CD14-positive monocyte (primary cell): Measurements from ENCODE around the gene DENND6B. TPM values are rescaled to one million over a fixed set of nuclear protein-coding genes. Genes with fewer than 3 reads are reported as not detected.

Source experiments
- DNase-seq, 3 donors: peaks; one replicate each; pipeline ENCODE4 v3.0.0-alpha.2; 2011 to 2022
- H2AFZ ChIP-seq: 2 replicates; pipeline ENCODE4 v1.6.0; 2012; ENCODE audit warnings: mild to moderate bottlenecking, low read depth, low read length, inconsistent platforms; ENCODE audit not compliant: insufficient read depth, poor library complexity, severe bottlenecking
- H3K27ac ChIP-seq, 2 donors: 1 replicate in 1 of 2; 2 replicates in 1 of 2; pipeline ENCODE4 v1.5.1; 2012 to 2013; ENCODE audit warnings: low read length in 2 of 2, control low read depth in 1 of 2, inconsistent platforms in 1 of 2, low read depth in 1 of 2, mild to moderate bottlenecking in 1 of 2
- H3K27me3 ChIP-seq, 2 donors: one replicate each; pipeline versions ENCODE4 v1.6.0 to v1.6.1; 2011 to 2013; ENCODE audit warnings: low read length in 2 of 2; ENCODE audit not compliant: control insufficient read depth in 2 of 2, insufficient read depth in 2 of 2
- H3K36me3 ChIP-seq, 2 donors: replicated peaks in 1 of 2; 1 replicate in 1 of 2; 2 replicates in 1 of 2; pipeline versions ENCODE4 v1.5.1 to v1.6.1; 2012 to 2013; ENCODE audit warnings: low read length in 2 of 2, control low read depth in 1 of 2, inconsistent platforms in 1 of 2, mild to moderate bottlenecking in 1 of 2; ENCODE audit not compliant: insufficient read depth in 2 of 2, control insufficient read depth in 1 of 2
- H3K4me1 ChIP-seq, 2 donors: 1 replicate in 1 of 2; 2 replicates in 1 of 2; pipeline versions ENCODE4 v1.5.1 to v1.6.1; 2012 to 2013; ENCODE audit warnings: low read length in 2 of 2, control low read depth in 1 of 2, inconsistent platforms in 1 of 2, mild to moderate bottlenecking in 1 of 2, moderate library complexity in 1 of 2; ENCODE audit not compliant: insufficient read depth in 2 of 2, control insufficient read depth in 1 of 2
- H3K4me2 ChIP-seq: replicated peaks from 2 replicates; pipeline ENCODE3; 2012; ENCODE audit warnings: low read length, moderate library complexity, mild to moderate bottlenecking; ENCODE audit not compliant: poor library complexity, severe bottlenecking; ENCODE audit errors: extremely low read depth
- H3K4me3 ChIP-seq, 3 experiments: fragments of 200-600 bp in 1 of 3; sonication (generic) in 1 of 3; replicated peaks in 1 of 3; 1 replicate in 2 of 3; 2 replicates in 1 of 3; pipeline ENCODE4 v1.5.1; 2011 to 2013; ENCODE audit warnings: low read length in 3 of 3, mild to moderate bottlenecking in 3 of 3, control low read depth in 2 of 3, low read depth in 2 of 3, inconsistent platforms in 1 of 3, moderate library complexity in 1 of 3
- H3K79me2 ChIP-seq: 2 replicates; pipeline ENCODE4 v1.6.0; 2012; ENCODE audit warnings: mild to moderate bottlenecking, control low read depth, inconsistent platforms, low read length, moderate library complexity; ENCODE audit not compliant: insufficient read depth
- H3K9ac ChIP-seq: 2 replicates; pipeline ENCODE4 v1.6.0; 2017; ENCODE audit warnings: low read length, mild to moderate bottlenecking; ENCODE audit not compliant: insufficient read depth, poor library complexity, severe bottlenecking
- H3K9me3 ChIP-seq, 2 donors: replicated peaks in 1 of 2; 1 replicate in 1 of 2; 2 replicates in 1 of 2; pipeline versions ENCODE4 v1.5.1 to v1.6.1; 2012 to 2013; ENCODE audit warnings: low read length in 2 of 2, control low read depth in 1 of 2; ENCODE audit not compliant: control insufficient read depth in 1 of 2, insufficient read depth in 1 of 2
- H4K20me1 ChIP-seq: 2 replicates; pipeline ENCODE4 v1.6.0; 2012; ENCODE audit warnings: mild to moderate bottlenecking, low read length, control low read depth, moderate library complexity; ENCODE audit not compliant: insufficient read depth
- H3K27ac Mint-ChIP-seq, 7 donors: one replicate each; pipeline ENCODE4 v1.8.0; 2020; ENCODE audit warnings: mild to moderate bottlenecking in 7 of 7, mixed read lengths in 7 of 7, moderate library complexity in 6 of 7, inconsistent platforms in 2 of 7
- H3K27me3 Mint-ChIP-seq, 3 donors: one replicate each; pipeline ENCODE4 v1.8.0; 2021 to 2022; ENCODE audit warnings: low read depth in 3 of 3, mild to moderate bottlenecking in 3 of 3, mixed read lengths in 3 of 3, moderate library complexity in 3 of 3, inconsistent platforms in 1 of 3
- H3K36me3 Mint-ChIP-seq, 2 donors: one replicate each; pipeline ENCODE4 v1.8.0; 2020; ENCODE audit warnings: mixed read lengths in 2 of 2, inconsistent platforms in 1 of 2, mild to moderate bottlenecking in 1 of 2
- H3K4me1 Mint-ChIP-seq: one replicate; pipeline ENCODE4 v1.8.0; 2020; ENCODE audit warnings: mild to moderate bottlenecking, mixed read lengths
- H3K4me3 Mint-ChIP-seq, 2 donors: one replicate each; pipeline ENCODE4 v1.8.0; 2020; ENCODE audit warnings: mild to moderate bottlenecking in 2 of 2, mixed read lengths in 2 of 2, moderate library complexity in 1 of 2
- H3K9me3 Mint-ChIP-seq, 7 donors: one replicate each; pipeline ENCODE4 v1.8.0; 2020 to 2022; ENCODE audit warnings: mixed read lengths in 7 of 7, mild to moderate bottlenecking in 6 of 7, moderate library complexity in 6 of 7, inconsistent platforms in 2 of 7
- WGBS: methylation state at CpG from one replicate; pipeline ENCODE4 v1.1.5; 2013; ENCODE audit warnings: missing lambda C conversion rate; ENCODE audit not compliant: insufficient coverage; 5-methylcytosine and 5-hydroxymethylcytosine counted together
- intact Hi-C, 2 donors: fragments of 100-400 bp; cut with micrococcal nuclease; formaldehyde crosslinking; loops; one replicate each; pipeline versions ENCODE4 v1.15.0 to v1.15.1; 2023
- polyA plus RNA-seq, 3 donors: library from polyadenylated mRNA; depleted of rRNA in 1 of 3; unstranded in 2 of 3; stranded (reverse) in 1 of 3; fragments of 300-500 nt in 2 of 3; fragments of >200 nt in 1 of 3; fragmentation: Illumina TruSeq in 2 of 3; gene quantifications; 1 replicate in 2 of 3; 2 replicates in 1 of 3; pipeline ENCODE4 v1.2.3, GENCODE V29; 2012 to 2021
- TF ChIP-seq, protein P1 (sequence below): fragments of 200-600 bp; IDR thresholded peaks from one replicate; pipeline ENCODE4 v1.8.0; 2022; ENCODE audit warnings: antibody characterized with exemption, mild to moderate bottlenecking

Gene DENND6B
- polyA plus RNA-seq, 3 donors = 1.7 to 10.6 (median 2.1) TPM

DNA sequence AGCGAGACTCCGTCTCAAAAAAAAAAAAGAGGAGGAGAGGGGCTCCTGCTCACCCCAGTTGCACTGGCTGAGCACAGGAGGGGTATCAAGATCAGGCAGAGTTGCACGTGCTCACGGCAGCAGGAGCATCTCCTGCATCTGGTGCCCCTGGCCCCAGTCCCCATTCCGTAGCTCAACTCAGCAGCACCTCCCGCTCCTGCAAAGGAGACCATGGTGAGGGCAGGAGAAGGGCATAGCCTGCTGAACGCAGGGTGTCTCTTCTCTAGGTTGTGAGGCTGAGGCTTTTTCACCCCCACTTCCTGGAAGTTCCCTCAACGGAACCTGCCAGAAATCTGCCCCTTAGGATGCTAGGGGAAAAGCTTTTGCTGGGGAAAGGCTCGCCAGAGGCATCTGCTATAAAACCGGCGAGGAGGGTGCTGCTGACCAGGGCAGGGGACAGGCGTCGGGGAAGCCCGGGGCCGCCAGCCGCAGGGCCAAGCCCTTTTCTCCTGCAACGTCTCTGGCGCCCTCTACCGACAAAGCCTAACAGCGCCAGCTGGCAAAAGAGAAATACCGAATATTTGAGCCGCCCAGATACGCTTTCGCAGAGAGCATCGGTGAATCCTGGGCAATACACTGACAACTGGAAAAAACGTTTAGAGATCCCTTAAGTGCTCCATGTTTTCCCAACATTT, 15.3 kb upstream of the DENND6B start:
- peaks cover 12% of the 10 kb centered on the region for H4K20me1 ChIP-seq
- H3K4me1 ChIP-seq = peaks cover 12 to 25% of the 10 kb centered on the region in 2 donors
- H3K27ac Mint-ChIP-seq = peak overlapping the region; percentile 60 to 86 (median 65)
- TF ChIP-seq, protein P1, sequence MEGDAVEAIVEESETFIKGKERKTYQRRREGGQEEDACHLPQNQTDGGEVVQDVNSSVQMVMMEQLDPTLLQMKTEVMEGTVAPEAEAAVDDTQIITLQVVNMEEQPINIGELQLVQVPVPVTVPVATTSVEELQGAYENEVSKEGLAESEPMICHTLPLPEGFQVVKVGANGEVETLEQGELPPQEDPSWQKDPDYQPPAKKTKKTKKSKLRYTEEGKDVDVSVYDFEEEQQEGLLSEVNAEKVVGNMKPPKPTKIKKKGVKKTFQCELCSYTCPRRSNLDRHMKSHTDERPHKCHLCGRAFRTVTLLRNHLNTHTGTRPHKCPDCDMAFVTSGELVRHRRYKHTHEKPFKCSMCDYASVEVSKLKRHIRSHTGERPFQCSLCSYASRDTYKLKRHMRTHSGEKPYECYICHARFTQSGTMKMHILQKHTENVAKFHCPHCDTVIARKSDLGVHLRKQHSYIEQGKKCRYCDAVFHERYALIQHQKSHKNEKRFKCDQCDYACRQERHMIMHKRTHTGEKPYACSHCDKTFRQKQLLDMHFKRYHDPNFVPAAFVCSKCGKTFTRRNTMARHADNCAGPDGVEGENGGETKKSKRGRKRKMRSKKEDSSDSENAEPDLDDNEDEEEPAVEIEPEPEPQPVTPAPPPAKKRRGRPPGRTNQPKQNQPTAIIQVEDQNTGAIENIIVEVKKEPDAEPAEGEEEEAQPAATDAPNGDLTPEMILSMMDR = peak; percentile 89
- H3K4me3 ChIP-seq = peak overlapping the region; percentile 52 to 87 (median 53)
- 8% methylated on average over 21 of the region's 26 CpGs for WGBS
- peak overlapping the region; percentile 99 for H3K4me2 ChIP-seq
- H3K4me3 Mint-ChIP-seq = peak overlapping the region; percentile 77 to 80
- intact Hi-C loops = loop anchor here (1.0 to 5.0 kb wide), 3 partner anchors 65 to 97 kb away; partner anchors contain the start of gene TUBGCP6 (in 1 of the 2)
- no peaks in the 10 kb centered on the region for H3K9me3 Mint-ChIP-seq
- peaks cover 0 to 5% of the 10 kb centered on the region in 2 donors for H3K36me3 Mint-ChIP-seq
- H3K4me1 Mint-ChIP-seq = peaks cover 9% of the 10 kb centered on the region
- peak overlapping the region; percentile 93 for H3K9ac ChIP-seq
- no peaks in the 10 kb centered on the region for H3K36me3 ChIP-seq
- H3K79me2 ChIP-seq = peaks cover 22% of the 10 kb centered on the region
- H3K27me3 ChIP-seq = no peaks in the 10 kb centered on the region
- peak overlapping the region in 1 of 2 donors; percentile 65 for H3K27ac ChIP-seq
- no peaks in the 10 kb centered on the region for H3K9me3 ChIP-seq
- H2AFZ ChIP-seq = peak overlapping the region; percentile 64
- peak; percentile 82 to 87 (median 86) for DNase-seq
- H3K27me3 Mint-ChIP-seq = peaks cover 2 to 4% (median 4%) of the 10 kb centered on the region in 3 donors

DNA sequence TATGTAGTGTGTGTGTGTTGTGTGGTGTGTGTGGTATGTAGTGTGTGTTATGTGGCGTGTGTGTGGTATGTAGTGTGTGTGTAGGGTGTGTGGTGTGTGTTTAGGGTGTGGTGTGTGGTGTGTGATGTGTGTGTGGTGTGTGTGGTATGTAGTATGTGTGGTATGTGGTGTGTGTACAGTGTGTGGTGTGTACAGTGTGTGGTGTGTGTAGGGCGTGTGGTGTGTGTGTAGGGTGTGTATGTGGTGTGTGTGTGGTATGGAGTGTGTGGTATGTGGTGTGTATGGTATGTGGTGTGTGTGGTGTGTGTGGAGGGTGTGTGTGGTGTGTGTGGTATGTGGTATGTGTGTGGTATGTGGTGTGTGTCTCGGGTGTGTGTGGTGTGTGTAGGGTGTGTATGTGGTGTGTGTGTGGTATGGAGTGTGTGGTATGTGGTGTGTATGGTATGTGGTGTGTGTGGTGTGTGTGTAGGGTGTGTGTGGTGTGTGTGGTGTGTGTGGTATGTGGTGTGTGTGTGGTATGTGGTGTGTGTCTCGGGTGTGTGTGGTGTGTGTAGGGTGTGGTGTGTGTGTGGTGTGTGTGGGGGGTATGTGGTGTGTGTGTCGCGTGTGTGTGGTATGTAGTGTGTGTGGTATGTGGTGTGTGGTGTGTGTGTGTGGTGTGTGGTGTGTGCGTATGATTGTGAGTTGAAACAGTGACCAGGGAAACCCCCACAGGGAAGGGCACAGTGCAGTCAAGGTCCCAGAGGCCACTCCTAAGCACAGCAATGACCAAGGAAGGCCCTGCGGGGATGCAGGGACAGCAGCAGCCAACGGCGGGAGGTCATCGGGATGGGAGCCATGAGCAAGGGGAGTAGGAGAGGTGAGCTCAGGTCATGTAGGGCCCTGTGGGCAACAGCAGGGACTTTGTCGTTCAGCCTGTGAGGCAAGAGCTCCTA, 13.4 kb upstream of the DENND6B start:
- no peak overlapping the region for H3K4me3 Mint-ChIP-seq
- H3K79me2 ChIP-seq = peaks cover 9% of the 10 kb centered on the region
- no peaks in the 10 kb centered on the region for H3K9me3 Mint-ChIP-seq
- TF ChIP-seq, protein P1 = no peak
- H3K4me1 Mint-ChIP-seq = peaks cover 9% of the 10 kb centered on the region
- H3K9ac ChIP-seq = no peak overlapping the region
- H3K27me3 ChIP-seq = no peaks in the 10 kb centered on the region
- H3K27ac Mint-ChIP-seq = no peak overlapping the region
- DNase-seq = peak in 1 of 3 donors; percentile 17
- H3K27ac ChIP-seq = no peak overlapping the region
- H3K4me1 ChIP-seq = peaks cover 12 to 14% of the 10 kb centered on the region in 2 donors
- no peaks in the 10 kb centered on the region for H3K36me3 ChIP-seq
- no peaks in the 10 kb centered on the region for H3K36me3 Mint-ChIP-seq
- no peak overlapping the region for H2AFZ ChIP-seq
- no peaks in the 10 kb centered on the region for H4K20me1 ChIP-seq
- no peak overlapping the region for H3K4me2 ChIP-seq
- WGBS = 81% methylated on average over 7 of the region's 12 CpGs
- no peaks in the 10 kb centered on the region for H3K9me3 ChIP-seq
- no peak overlapping the region for H3K4me3 ChIP-seq
- H3K27me3 Mint-ChIP-seq = peaks cover 2 to 4% (median 4%) of the 10 kb centered on the region in 3 donors
- intact Hi-C loops = loop anchor here in 1 of 2 donors (5.0 kb wide), 1 partner anchor 63 kb away; no protein-coding TSS in a partner anchor
